ENCODE results near the gene MAPK9.
"Not testable (repeated sequence)": the region's sequence is repeated elsewhere in the genome, so short reads cannot be mapped to it uniquely, and the experiment has no call there.

Gene MAPK9

GRCh38 chr5:180235077-180235476 is 56.8 kb downstream of the MAPK9 start:
- DNase-seq (ENCODE audit: low spot score): no peak

DNA sequence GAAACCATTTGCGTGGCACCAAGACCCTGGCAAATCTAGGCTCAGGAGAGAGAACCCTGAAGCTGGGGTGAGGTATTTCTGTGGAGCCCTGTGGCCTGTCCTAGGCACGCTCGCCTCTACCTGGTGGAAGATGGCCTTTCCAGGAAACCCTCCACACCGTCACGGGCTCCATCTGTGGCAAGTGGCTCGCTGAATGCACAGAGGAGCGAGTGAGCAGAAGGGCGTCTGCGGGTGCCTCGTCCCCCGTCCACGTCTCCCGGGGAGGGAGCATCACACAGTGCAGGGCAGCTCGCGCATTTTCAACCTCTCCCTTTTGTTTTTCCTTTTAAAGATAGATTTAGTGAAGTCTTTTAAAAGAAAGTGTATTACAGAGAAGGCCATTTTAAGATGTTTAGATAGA is 57.6 kb downstream of the MAPK9 start:
- no peak for DNase-seq (ENCODE audit: low spot score)

DNA sequence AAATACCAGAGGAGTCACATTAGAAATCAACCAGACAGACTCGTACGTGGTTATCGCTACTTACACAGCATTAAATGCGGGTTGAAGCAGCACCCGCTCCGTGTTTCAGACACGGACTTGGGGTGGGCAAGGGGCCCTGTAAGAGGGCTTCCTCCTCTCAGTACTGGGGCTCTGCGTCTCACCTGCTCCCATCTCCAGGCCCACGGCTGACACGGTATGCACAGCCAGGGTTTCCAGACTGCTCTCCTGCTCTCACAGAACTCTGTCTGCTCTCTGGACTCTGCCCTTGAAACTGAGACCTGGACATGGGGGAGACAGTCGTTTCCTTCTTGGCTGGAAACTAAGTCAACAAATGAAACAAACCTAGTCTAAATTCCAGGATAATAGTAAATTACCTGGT is 58.2 kb downstream of the MAPK9 start:
- no peak for DNase-seq (ENCODE audit: low spot score)

DNA sequence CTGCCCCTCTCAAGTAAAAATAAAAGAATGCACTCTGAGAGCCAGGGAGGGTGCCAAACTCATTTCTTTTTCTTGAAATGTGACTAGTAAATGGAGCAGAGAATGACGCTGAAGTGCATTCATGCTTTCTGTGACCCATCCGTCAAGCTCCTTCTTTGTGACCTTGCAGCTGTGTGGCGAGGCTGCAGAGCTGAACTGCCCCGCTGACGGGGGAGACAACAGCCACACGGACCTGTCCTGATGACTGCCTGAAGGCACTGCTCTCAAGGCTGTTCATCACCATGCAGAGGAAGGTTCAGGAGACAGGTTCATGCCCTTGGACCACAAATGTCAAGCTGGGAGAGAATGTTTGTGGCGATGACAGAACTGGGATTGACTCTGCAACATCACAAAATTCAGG is 61.9 kb downstream of the MAPK9 start:
- no peak for DNase-seq (ENCODE audit: low spot score)

GRCh38 chr5:180222056-180222455 is 69.8 kb downstream of the MAPK9 start:
- no peak for DNase-seq (ENCODE audit: low spot score)

DNA sequence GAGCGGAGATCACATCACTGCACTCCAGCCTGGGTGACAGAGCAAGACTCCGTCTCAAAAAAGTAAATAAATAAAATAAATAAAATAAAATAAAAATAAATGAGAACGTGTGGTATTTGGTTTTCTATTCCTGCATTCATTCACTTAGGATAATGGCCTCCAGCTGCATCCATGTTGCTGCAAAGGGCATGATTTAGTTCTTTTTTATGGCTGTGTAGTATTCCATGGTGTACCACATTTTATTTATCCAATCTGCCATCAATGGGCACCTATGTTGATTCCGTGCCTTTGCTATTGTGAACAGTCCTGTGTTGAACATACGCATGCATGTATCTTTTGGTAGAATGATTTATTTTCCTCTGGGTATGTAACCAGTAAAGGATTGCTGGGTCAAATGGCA is 74.1 kb downstream of the MAPK9 start:
- no peak for DNase-seq (ENCODE audit: low spot score)

GRCh38 chr5:180216646-180217171 is 75.2 kb downstream of the MAPK9 start:
- DNase-seq (ENCODE audit: low spot score): no peak

DNA sequence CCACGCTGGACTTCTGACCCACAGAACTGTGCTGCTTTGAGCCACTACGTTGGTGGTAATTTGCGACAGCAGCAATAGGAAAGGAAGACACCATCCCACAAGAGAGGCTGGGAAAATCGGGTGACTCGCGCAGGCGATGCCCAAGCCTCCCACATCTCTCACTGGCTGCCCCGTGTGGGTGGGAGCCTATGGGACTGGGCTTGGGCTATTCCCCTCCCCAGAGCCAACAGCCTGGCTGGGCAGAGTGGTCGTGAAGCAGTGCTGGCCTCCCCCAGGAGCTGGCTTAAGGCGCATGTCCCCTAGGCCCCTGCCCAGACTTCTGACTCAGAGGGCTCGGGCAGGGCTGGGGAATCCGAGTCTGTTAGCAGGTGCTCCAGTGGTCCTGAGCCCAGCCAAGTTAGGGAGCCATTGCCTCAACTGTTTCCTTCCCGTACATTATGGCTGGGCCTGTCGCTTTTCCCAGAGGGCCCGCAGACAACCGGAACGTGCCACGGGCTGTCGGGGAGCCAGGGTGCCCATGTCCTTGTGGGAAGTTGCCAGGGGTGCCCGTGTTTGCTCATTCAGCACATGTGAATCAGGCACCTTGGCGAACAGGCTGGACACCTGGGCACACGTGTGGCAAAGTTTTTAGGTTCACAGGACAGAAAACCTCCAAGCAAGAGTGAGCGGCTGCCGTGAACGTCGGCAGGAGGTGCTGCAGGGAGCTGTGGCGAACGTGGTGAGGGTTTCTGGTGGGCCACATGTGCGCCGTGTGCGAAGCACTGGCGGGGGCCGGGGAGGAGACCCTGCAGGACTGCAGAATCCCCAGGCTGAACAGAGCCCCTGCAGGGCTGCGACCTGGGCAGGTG is 75.9 kb downstream of the MAPK9 start:
- no peak for DNase-seq (ENCODE audit: low spot score)

DNA sequence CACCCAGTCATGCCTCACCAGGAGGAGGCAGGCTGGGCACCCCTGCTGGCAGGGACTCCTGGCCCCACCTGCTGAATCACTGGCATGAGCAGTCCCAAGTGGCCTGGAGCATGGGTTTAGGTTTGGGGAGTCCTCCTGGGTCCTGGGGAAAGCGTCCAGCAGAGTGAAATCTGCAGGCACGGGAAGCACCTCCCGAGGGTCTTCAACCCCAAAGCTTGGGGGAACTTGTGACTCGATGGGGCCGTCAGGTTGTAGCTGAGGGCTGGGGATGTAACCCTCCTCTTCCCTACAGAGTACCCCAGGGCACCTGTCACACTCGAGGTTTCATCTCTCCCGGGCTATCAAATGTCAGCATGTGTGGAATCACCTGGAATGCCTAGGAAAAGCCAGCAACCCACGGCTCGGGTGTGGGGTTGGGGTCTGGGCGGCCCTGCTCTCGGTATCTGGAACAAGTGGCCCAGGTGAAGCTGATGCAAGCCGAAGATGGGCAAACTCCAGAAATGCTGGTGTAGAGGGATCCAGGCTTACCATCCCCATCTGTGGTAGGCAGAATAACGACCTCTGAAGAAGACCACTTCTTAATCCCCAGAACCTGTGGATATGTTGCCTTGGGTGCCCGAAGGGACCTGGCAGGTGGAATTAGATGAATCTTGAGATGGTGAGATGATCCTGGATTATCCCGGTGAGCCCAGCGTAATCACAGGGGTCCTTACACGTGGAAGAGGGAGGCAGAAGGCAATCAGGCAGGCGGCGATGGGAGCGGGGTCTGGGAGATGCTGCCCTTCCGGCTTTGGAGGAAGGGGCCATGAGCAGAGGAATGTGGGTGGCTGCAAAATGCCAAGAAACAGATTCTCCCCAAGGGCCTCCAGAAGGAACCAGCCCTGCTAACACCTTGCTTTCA is 76.8 kb downstream of the MAPK9 start:
- no peak for DNase-seq (ENCODE audit: low spot score)

GRCh38 chr5:180213657-180214207 is 78.2 kb downstream of the MAPK9 start:
- no peak for DNase-seq (ENCODE audit: low spot score)

GRCh38 chr5:180213256-180213600 is 78.7 kb downstream of the MAPK9 start:
- DNase-seq (ENCODE audit: low spot score): no peak

DNA sequence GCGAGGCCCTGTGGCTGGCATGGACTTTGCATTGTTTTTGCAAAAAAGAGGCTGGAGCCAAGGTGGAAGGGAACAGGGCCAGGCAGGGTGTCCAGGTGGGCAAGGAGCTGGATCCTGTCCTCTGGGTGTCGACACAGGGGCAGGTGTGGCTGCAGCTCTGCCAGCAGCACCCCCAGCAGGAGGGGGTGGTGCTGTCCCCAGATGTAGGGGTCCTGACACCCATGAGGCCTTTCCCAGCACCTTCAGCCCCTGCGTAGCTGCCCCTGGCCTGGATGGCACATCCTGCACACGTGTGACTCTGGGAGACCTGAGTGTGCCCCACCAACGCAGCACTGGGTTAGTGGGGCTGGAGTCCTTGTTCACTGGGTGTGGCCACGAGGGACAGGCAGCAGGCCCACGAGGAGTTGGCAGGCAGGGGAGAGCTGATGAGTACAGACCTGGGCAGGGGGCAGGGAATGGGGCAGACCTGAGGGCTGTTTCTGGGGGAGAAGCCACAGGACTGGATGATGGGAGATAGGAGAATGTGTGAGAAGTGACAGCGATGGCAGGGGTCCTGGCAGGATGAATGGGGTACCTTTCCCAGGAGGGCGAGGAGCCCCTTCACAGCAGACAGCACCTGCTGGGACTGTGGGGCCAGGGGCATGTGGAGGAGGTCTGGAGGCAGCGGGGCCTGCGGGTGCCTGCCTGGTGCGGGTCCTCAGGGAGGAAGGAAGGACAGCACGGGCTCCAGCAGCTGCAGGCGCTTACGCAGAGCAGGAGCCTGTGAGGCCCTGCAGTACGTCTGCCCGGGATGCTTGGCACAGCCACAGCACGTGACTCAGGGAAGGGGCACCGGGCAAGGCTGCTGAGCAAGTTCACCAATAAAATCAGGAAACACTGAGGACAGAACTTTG is 79.3 kb downstream of the MAPK9 start:
- no peak for DNase-seq (ENCODE audit: low spot score)

GRCh38 chr5:180211761-180212035 is 80.2 kb downstream of the MAPK9 start:
- DNase-seq (ENCODE audit: low spot score): no peak

GRCh38 chr5:180210961-180211760 is 80.7 kb downstream of the MAPK9 start:
- no peak for DNase-seq (ENCODE audit: low spot score)

GRCh38 chr5:180210077-180210476 is 81.8 kb downstream of the MAPK9 start:
- DNase-seq (ENCODE audit: low spot score): not testable (repeated sequence)

DNA sequence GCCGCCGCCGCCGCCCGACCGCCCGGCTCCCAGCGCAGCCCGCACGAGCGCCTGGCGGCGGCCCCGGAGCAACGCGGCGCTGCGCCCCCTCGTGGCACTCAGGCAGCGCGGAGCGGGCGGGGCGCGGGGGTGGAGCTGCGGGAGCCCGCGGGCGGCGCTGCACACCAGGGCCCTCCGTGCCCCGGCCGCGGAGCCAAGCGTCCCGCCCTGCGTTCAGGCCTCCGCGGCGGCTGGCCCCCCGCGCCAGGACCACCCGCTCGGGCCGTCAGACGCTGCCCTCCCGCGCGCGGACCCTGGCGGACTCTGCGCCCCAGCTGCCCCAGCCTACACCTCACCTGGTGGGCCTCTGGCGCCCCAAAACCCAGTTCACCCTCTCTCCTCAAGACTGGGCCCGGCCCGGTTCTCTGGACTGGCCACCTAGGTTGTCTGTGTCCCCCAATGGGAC is 82.7 kb downstream of the MAPK9 start, which contains the start of gene RASGEF1C:
Gene RASGEF1C (minus strand): TSS at position 75 of the 445 bp plus-strand sequence. CDS start 71,159 bp downstream, outside the sequence.
- DNase-seq (ENCODE audit: low spot score): peak; percentile 44

DNA sequence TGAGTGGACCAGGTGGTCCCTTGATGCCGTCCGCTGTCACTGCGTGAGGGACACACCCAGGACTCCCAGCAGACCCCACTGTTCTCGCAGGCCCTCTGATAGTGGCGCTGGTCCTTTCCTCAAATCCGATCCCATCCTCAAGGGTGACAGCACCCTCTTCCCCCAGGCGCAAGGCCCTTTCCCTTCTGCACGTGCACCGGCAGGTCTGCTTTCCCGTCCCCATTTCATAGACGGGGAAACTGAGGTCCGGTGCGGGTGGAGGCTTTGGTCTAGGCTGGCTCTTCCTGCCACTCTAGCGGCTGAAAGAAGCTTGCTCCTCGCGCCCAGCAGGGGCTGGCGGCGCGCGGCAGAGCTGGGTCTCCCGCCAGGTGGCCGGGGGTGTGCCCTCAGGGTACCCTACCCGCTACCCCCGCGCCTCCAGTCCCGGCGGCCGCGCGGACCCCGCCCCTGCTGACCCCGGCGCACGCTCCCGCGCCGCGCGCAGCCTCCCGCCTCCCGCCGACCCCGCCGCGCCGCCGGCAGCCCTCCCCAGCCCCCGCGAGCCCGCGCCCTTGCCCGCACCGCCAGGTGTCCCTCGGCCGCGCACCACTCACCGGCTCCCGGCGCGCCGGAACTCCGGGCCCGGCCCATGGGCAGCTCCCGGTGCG is 83.3 kb downstream of the MAPK9 start:
- DNase-seq (ENCODE audit: low spot score): no peak

GRCh38 chr5:180208038-180208434 is 83.8 kb downstream of the MAPK9 start:
- DNase-seq (ENCODE audit: low spot score): no peak

GRCh38 chr5:180207593-180207992 is 84.3 kb downstream of the MAPK9 start:
- no peak for DNase-seq (ENCODE audit: low spot score)

- peak; percentile 20 for DNase-seq (ENCODE audit: low spot score)
These were observed 84.9 kb downstream of the MAPK9 start for GRCh38 chr5:180206993-180207392.

Measured in activated CD4-positive, alpha-beta T cell treated with anti-CD3 and anti-CD28 coated beads, Interleukin-2, Interleukin-4, amounts not matched to agents 100 ng/mL and 50 ng/mL, durations not matched to agents 16 hours and 8 hours (primary cell).